Measurements from ENCODE around the gene OTX2.

The OTX2 gene

DNA sequence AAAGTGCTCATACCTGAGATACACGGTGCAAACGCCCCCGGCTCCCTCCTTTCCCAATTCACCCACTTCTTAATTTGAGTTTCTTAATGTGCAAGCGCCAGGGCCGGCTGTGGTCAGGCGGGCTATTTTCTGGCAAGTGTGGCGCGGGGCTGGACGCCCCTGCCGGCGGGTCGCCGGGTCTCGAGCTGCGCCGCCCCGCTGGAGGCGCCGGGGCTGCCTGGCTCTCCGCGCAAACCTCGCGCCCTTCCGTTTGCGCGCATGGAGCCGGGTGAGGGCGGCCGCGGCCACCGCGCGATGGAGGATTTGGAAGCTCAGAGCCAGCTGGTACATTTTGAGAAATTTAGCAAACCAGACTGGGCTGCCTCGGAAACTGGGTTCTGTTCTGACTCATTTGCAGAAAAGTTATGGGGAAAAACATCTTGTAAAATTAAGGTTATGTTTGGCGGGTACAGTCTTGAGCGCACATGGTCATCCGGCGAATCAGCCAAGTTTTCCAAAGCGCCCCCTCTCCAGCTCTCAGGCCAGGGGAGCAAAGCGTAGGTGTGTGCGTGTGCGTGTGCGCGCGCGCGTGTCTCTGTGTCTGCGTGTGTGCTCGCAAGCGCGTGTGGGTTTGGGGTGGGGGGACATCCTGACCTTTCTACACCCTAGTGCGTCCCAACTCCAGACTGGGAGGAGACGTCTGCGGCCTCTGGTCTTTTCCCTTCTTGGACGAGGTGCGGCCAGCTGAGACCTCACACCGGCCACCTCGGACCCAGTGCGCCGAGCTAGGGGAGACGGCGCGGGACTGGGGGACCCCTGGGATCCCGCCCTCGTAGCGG, 6.5 kb upstream of the OTX2 start:
- Mint-ChIP-seq H3K27me3 (peaks cover 49% of the 10 kb centered on the region), H3K36me3 (no peaks in the 10 kb centered on the region)

DNA sequence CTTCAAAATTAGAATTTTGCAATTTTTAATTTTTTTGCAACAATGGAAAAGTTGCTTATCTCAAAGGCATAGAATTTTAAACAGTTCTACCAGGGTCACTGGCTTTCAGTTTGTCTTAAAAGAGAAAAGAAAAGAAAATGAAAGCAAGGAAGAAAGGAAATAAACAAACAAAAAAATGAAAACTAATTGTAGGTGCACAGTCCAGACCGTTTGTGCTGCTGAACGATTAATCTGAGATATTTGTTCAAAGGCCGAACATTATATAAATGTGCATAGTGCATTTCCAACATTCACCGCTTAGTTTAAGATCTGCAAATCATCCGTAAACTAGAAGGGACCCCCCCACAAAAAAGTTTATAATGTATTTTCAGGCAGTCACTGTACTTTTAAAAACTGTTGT, 5.5 kb upstream of the OTX2 start:
- peaks cover 51% of the 10 kb centered on the region for H3K27me3 Mint-ChIP-seq
- no peak overlapping the region for H3K27ac Mint-ChIP-seq
- peaks cover 4% of the 10 kb centered on the region for H3K4me1 Mint-ChIP-seq
- H3K9me3 Mint-ChIP-seq, result no peaks in the 10 kb centered on the region
- no peak overlapping the region for H3K4me3 Mint-ChIP-seq
- peaks cover 4% of the 10 kb centered on the region for H3K36me3 Mint-ChIP-seq

More for the DNA sequence above, 6.5 kb upstream of the OTX2 start:
- no peak overlapping the region for H3K27ac Mint-ChIP-seq
- H3K9me3 Mint-ChIP-seq, result no peaks in the 10 kb centered on the region
- H3K4me1 Mint-ChIP-seq, result no peaks in the 10 kb centered on the region
- H3K4me3 Mint-ChIP-seq, result no peak overlapping the region

DNA sequence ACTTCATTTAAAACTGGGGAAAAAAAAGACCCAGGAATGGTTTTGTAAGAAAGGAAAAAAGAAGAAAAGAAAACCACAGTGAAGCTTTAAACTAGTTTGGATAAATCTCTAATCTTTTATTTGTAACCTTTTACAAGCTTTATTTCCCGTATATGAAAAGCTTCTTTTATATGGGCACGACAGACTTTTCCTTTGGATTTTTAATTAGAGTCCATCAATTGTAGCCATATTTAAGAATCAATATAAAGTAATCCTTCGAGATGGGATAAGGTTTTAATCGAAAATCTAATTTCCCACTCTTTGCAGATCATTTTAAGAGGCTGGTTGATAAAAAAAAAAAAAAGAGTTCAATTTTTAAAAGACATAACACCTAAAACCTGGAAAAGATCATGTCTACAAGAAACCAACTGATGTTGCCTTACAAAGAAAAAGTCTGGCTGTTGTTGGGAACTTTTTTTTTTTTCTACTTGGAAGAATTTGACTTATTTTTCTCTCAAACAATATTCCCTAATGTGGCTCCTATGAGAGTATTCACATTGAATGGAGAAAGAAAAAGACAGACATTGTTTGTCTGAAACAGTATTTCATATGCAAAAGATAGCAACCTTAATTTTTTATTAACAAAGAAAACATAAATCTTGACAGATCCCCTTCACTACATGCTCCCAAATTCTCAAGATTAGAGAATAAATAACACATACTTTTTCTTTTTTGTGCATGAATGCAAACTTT, 4.9 kb upstream of the OTX2 start:
- H3K36me3 Mint-ChIP-seq, result peaks cover 7% of the 10 kb centered on the region

DNA sequence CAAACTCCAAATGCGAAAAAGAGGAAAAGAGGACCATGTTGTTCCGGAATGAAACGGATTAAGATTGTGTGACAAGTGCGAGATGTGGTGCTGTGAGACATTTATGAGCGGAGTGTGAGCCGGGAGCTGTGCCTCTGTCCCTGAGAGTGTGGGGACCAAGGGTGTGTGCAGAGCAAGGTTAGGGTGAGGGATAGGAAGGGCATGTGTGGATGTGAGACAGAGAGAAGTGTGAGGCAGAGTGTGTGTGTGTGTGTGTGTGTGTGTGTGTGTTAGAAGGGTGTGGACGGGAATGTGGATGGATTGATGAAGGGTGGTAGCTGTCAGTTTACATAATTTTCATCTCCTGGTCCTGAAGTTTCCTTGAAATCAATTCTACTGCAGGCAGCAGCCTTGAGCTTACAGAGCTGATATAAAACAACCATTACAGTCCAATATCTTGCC, 4.3 kb upstream of the OTX2 start:
- Mint-ChIP-seq H3K9me3 (peaks cover 7% of the 10 kb centered on the region), H3K4me1 (peaks cover 11% of the 10 kb centered on the region), H3K4me3 (no peak overlapping the region), H3K27ac (no peak overlapping the region), H3K27me3 (peaks cover 58% of the 10 kb centered on the region), H3K36me3 (peaks cover 10% of the 10 kb centered on the region)

More for the DNA sequence above, 4.9 kb upstream of the OTX2 start:
- H3K4me3 Mint-ChIP-seq, result no peak overlapping the region
- H3K27ac Mint-ChIP-seq, result no peak overlapping the region
- H3K9me3 Mint-ChIP-seq, result peaks cover under 1% of the 10 kb centered on the region
- peaks cover 55% of the 10 kb centered on the region for H3K27me3 Mint-ChIP-seq
- H3K4me1 Mint-ChIP-seq, result peaks cover 6% of the 10 kb centered on the region

DNA sequence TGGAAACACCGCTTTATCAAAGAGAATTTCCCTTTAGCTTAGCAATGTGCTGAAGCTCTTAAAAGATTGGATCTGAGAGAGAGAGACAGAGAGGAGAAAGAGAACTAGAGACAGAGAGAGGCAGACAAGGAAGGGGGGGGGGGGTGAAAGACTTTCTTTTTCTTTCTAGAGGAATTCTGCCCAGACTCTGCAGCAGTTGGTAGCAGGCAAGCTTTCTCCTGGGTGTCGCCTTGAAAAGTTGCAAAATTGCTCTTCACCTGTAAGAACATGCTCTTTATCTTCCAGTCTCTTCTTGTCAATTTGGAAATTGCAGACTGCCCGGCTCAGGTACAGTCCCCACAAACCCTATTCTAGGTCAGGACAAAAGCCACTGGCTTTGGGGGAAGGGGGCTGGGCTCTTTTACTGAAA, 2.9 kb upstream of the OTX2 start:
- H3K27me3 Mint-ChIP-seq, result peaks cover 54% of the 10 kb centered on the region
- H3K4me1 Mint-ChIP-seq, result peaks cover 14% of the 10 kb centered on the region
- peaks cover 7% of the 10 kb centered on the region for H3K9me3 Mint-ChIP-seq
- H3K36me3 Mint-ChIP-seq, result peaks cover 11% of the 10 kb centered on the region
- H3K27ac Mint-ChIP-seq, result no peak overlapping the region
- no peak overlapping the region for H3K4me3 Mint-ChIP-seq

DNA sequence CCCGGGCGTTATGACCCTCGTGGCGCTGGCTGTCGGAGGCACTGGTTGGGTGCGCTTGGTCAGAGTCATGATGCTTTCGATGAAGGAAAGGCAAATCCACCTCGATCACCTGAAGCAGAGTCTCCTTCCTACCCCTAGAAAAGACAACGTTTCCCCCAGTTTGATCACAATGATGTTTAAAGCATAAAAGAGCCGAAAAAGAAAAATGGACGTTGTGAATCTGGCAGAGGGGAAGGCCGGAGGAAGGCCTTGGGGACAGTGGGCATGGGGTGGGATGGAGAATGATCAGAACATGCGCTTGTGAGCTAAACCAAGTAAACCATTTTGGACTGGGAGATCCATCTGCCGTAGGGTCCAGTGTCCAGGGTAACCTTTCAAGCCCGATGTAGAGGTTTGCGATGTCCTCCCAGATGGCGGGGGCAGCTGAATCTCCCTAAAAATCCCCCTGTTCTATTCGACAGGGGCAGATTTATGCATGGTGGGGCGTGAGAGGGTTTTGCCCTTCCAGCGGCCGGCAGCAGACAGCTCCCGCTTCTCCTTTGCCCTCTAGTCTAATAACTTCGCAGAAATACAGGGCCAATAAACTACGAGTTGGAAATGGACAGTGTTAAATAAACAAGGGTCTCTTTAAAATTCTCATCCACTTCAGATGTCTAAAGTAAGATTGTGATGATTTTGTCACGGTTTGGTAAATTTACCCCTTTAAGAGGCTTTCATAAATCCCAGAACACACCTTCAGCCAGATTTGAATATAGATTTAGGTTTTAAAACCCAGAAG, 2.3 kb upstream of the OTX2 start:
- Mint-ChIP-seq H3K9me3 (peaks cover 7% of the 10 kb centered on the region), H3K36me3 (peaks cover 13% of the 10 kb centered on the region)

DNA sequence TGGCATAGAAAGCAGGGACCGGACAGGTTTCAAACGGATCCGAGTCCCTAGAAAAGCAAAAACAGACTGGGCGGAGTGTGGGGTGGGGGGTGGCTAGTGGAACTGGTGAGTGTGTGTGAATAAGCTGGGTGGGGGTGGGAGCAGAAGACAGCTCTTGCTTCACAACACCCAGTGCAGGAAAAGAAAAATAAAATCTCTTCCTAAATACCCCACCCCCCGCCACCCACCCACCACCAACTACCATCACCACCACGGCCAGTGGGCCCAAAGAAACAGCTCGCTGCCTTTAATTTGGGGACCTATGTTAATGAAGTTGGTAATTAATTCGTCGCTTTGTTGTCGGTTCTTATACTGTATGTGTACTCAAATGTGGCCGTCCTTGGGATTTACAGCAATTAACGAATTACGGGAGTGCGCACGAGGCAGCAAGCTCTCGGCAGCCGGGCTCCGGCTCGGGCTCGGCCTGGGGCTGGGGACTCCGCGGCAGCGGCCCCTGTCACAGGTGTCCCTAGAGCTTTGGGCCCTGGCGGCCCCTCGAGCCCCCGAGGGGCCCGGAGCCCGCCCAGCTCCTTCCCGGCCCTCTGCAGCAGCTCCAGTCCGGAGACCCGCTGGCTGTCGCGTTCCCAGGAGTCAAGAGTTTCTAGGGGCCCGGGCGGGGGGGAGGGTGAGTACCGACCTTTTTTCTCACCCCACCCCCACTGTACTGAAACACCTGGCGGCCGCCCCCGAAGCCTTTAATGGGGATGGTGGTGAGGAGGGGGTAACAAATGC, 1.5 kb upstream of the OTX2 start:
- H3K27me3 Mint-ChIP-seq, result peaks cover 57% of the 10 kb centered on the region
- peaks cover 13% of the 10 kb centered on the region for H3K36me3 Mint-ChIP-seq
- H3K4me1 Mint-ChIP-seq, result peaks cover 16% of the 10 kb centered on the region
- H3K9me3 Mint-ChIP-seq, result peaks cover 7% of the 10 kb centered on the region
- no peak overlapping the region for H3K27ac Mint-ChIP-seq
- H3K4me3 Mint-ChIP-seq, result no peak overlapping the region

More for the DNA sequence above, 2.3 kb upstream of the OTX2 start:
- H3K27ac Mint-ChIP-seq, result no peak overlapping the region
- peaks cover 52% of the 10 kb centered on the region for H3K27me3 Mint-ChIP-seq
- peaks cover 16% of the 10 kb centered on the region for H3K4me1 Mint-ChIP-seq
- no peak overlapping the region for H3K4me3 Mint-ChIP-seq

DNA sequence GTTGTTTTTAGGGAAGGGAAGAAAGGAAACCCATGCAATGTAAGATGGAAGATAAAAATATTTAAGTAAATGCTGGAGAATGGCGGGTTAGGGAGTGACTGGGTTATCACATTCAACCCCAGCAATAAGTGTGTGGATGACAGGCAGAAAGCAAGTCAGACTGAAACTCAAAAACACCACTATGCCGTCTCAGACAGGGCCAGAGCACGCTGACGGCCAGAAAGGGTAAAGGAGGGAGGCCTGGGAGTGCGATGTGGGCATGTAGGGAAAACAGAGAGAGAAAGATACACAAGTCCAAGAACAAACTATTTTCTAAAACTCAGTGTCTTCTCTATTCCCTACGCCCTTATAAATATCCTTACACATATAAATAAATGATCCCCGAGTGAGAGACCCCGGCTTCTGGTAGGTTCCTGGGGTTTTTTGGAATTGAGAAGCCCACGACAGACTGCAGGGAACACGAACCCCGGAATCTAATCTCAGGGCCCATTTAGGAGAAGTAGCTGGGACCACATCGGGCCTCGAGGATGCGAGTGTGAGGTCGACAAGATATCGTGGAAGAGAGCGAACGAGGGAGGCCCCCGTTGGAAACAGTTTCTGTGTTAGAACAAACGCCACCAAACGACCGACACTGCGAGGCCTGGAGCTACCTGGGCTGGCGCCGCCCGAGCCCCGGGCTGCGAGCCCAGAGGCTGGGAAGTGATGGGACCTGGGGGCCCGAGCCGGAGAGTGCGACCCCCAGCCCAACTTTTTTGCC, 735 bp upstream of the OTX2 start:
- peak overlapping the region; percentile 14 for H3K27ac Mint-ChIP-seq
- no peak overlapping the region for H3K4me3 Mint-ChIP-seq
- peaks cover 64% of the 10 kb centered on the region for H3K27me3 Mint-ChIP-seq
- peaks cover 13% of the 10 kb centered on the region for H3K36me3 Mint-ChIP-seq
- H3K9me3 Mint-ChIP-seq, result peaks cover 7% of the 10 kb centered on the region
- peaks cover 21% of the 10 kb centered on the region for H3K4me1 Mint-ChIP-seq

DNA sequence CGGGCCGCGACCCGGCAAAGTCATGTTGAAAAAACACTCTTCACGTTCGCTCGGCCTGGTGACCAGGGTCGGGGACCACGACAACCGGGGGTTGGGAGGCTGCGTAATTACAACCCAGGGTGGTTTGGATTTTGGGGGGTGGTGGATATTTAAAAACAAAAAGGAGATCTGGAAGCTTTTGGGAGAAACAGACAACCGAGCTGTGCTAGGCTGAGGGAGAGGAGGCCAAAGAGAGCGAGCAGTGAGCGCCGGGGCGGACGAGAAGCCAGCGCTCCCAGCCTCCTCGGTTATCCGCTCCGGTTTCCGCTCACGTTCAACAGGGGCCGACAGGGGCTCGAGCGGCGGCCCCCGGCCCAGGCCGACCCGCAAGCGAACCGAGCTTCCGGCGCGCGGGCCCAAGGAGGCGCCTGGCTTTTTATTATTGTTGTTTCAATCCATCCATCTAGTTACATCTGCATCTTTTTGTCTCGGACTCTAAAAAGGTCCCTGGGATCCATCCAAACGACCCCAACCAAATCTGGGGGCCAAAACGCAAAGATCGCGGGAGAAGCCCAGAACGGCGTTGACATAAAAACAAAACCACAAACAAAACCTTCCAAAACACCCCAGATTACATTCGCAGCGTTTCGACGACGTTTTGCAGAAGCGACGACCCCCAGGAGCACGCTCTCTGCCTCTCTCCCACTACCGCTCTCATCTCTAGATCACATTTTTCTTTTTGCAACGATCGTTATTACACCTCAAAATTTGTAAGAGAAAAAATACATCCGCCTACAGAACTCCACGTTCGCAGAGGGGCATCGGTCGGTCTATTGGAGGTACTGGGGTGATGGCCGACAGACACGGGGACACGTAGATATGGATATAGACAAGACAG, 771 bp downstream of the OTX2 start:
- Mint-ChIP-seq H3K4me1 (peaks cover 24% of the 10 kb centered on the region), H3K27ac (no peak overlapping the region), H3K4me3 (peak overlapping the region; percentile 23), H3K27me3 (peaks cover 70% of the 10 kb centered on the region), H3K9me3 (peaks cover 7% of the 10 kb centered on the region), H3K36me3 (peaks cover 14% of the 10 kb centered on the region)

DNA sequence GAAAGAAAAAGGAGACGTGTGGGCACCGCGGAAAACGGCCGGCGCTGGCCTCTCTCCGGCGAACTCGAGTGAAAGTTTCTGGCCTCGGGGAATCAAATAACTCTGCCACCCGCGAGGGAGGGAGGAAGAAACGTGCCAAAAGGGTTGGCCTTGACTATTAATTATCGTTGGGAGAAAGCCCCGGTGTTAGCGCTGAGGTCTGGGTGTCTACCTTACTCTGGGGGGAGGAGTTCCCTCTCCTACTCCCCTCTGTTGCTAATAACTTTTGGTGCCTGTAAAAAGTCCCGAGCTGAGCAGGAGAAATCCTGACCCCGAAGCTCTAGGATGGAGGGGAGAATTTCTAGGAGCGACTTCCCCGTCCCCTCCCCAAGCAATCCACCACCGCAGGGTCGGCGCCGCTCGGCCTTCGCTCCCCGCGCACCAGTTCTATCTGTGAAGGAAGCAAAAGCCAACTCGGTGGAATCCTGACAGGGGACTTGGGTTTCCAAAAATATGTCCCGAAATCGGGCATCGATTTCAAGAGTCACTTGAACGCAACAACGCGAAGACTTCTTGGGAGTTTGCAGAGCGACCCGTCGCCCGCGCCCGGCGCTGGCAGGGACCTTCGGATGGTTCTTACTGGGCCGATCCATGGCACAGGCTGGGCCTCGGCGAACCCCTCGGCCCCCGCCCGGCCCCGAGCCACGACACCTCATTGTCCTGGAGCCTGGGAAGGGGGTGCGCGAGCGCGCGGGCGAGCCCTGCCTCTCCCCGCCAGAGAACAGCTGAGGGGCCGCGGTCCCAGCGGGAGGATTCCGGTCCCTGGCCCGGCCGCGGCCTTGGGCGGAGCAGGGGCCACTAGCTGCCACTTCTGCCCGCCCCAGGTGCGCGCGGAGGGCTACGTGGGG, 1.7 kb downstream of the OTX2 start:
- Mint-ChIP-seq H3K36me3 (peaks cover 14% of the 10 kb centered on the region), H3K27me3 (peaks cover 70% of the 10 kb centered on the region), H3K27ac (no peak overlapping the region), H3K4me3 (peak overlapping the region; percentile 1), H3K4me1 (peaks cover 24% of the 10 kb centered on the region), H3K9me3 (peaks cover 7% of the 10 kb centered on the region)

DNA sequence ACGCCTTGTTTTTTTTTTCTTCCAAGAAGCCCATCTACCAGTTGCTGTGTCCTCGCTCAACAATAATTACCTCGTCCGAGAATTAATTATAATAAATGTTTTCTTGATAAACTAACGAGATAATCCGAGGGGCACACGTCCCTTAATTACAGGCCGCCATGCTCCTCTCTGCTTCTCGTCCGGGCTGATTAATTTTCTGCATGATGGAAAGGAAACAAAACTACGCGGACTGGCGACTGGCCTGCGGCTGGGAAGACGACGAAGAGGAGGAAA, 2.2 kb downstream of the OTX2 start:
- peak overlapping the region; percentile 1 for H3K4me3 Mint-ChIP-seq
- H3K27ac Mint-ChIP-seq, result peak overlapping the region; percentile 14
- peaks cover 24% of the 10 kb centered on the region for H3K4me1 Mint-ChIP-seq
- peaks cover 71% of the 10 kb centered on the region for H3K27me3 Mint-ChIP-seq
- H3K36me3 Mint-ChIP-seq, result peaks cover 14% of the 10 kb centered on the region
- peaks cover 7% of the 10 kb centered on the region for H3K9me3 Mint-ChIP-seq

DNA sequence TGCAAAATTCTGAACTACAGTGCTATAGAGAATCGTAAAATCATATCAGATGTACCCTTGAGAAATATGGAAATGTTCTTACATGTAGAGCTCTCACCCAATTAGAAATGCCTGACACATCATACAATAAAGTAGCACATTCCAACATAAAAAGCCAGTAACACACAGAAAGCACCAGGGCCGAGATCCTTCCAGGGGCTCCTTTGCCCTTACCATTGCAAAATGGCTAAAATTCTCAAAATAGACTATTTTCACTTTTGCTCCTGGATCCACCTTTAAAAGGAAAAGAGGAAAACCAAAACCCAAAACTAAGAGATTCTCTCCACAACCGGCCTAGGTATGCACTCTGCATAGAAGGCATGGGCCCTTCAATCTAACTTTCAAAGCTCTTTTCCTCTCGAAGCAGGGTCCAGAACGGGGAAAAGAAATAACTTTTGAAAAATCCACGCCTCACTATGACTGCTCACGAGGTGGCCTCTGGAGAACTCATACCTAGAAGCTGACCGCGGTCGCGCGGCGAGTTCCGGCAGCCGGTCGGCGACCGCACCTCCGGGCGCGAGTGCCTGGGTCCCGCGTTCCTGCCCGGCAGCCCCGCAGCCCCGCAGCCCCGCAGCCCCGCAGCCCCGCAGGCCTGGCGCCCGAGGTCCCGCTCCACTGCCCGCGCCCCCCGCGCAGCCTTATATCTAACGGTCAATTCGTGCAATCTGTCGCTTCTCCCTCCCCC, 2.7 kb downstream of the OTX2 start:
- peaks cover 7% of the 10 kb centered on the region for H3K9me3 Mint-ChIP-seq
- peaks cover 24% of the 10 kb centered on the region for H3K4me1 Mint-ChIP-seq
- no peak overlapping the region for H3K4me3 Mint-ChIP-seq
- peaks cover 14% of the 10 kb centered on the region for H3K36me3 Mint-ChIP-seq
- peak overlapping the region; percentile 14 for H3K27ac Mint-ChIP-seq
- H3K27me3 Mint-ChIP-seq, result peaks cover 70% of the 10 kb centered on the region
